Suprapubic skin (tissue), 4 donors: Measurements from ENCODE around the gene PFKFB3.

Experiments used
- EP300 ChIP-seq: sonication (generic); formaldehyde crosslinking; IDR thresholded peaks from one replicate; pipeline ENCODE4 v1.6.1; 2017; ENCODE audit warnings: antibody characterized with exemption
- POLR2A ChIP-seq, 2 donors: fragments of 450-650 bp; IDR thresholded peaks; one replicate each; pipeline ENCODE4 v1.6.1; 2017; ENCODE audit warnings: antibody characterized with exemption in 2 of 2, mild to moderate bottlenecking in 2 of 2, moderate library complexity in 2 of 2
- POLR2AphosphoS5 ChIP-seq, 3 donors: sonication (generic); formaldehyde crosslinking; IDR thresholded peaks; one replicate each; pipeline ENCODE4 v1.6.1; 2017; ENCODE audit warnings: antibody characterized with exemption in 3 of 3
- TF ChIP-seq, protein P1 (sequence below), 2 donors: fragments of 200-600 bp in 1 of 2; fragments of 450-650 bp in 1 of 2; sonication (generic) in 1 of 2; IDR thresholded peaks; one replicate each; pipeline ENCODE4 v1.5.1; 2016 to 2019; ENCODE audit warnings: antibody characterized with exemption in 2 of 2, mild to moderate bottlenecking in 1 of 2, moderate library complexity in 1 of 2

DNA sequence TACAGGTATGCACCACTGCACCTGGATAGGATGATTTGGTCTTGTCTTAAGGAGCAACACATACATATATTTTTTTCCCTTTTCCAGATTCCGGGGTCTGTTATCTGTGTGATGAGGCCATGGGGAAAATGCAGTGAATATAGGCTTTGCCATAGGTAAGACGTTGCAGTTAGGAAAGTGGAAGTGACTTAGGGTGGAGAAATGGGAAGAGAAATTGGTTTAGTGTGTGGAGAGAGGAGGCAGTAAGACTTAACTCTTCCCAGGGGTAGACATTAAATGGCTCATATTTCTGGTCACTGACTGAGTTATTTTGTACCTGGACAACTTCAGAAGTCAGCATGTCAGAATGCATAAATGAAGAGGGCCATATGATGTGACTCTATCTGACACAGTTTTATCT is 66.7 kb downstream of the PFKFB3 start:
- TF ChIP-seq POLR2A (IDR thresholded peaks at IDR 0.05), result no peak
- TF ChIP-seq, protein P1, sequence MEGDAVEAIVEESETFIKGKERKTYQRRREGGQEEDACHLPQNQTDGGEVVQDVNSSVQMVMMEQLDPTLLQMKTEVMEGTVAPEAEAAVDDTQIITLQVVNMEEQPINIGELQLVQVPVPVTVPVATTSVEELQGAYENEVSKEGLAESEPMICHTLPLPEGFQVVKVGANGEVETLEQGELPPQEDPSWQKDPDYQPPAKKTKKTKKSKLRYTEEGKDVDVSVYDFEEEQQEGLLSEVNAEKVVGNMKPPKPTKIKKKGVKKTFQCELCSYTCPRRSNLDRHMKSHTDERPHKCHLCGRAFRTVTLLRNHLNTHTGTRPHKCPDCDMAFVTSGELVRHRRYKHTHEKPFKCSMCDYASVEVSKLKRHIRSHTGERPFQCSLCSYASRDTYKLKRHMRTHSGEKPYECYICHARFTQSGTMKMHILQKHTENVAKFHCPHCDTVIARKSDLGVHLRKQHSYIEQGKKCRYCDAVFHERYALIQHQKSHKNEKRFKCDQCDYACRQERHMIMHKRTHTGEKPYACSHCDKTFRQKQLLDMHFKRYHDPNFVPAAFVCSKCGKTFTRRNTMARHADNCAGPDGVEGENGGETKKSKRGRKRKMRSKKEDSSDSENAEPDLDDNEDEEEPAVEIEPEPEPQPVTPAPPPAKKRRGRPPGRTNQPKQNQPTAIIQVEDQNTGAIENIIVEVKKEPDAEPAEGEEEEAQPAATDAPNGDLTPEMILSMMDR (IDR thresholded peaks at IDR 0.05), result no peak
- TF ChIP-seq EP300, result no peak
- TF ChIP-seq POLR2AphosphoS5 (IDR thresholded peaks at IDR 0.05), result no peak
